ENCODE results near the gene CCL19.

The CCL19 gene

GRCh38 chr9:34716711-34717110 lies 25.6 kb upstream of the CCL19 start:
- TF ChIP-seq, protein P1, sequence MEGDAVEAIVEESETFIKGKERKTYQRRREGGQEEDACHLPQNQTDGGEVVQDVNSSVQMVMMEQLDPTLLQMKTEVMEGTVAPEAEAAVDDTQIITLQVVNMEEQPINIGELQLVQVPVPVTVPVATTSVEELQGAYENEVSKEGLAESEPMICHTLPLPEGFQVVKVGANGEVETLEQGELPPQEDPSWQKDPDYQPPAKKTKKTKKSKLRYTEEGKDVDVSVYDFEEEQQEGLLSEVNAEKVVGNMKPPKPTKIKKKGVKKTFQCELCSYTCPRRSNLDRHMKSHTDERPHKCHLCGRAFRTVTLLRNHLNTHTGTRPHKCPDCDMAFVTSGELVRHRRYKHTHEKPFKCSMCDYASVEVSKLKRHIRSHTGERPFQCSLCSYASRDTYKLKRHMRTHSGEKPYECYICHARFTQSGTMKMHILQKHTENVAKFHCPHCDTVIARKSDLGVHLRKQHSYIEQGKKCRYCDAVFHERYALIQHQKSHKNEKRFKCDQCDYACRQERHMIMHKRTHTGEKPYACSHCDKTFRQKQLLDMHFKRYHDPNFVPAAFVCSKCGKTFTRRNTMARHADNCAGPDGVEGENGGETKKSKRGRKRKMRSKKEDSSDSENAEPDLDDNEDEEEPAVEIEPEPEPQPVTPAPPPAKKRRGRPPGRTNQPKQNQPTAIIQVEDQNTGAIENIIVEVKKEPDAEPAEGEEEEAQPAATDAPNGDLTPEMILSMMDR (conservative IDR thresholded peaks at IDR 0.05; ENCODE audit: low read length): no peak
- TF ChIP-seq EZH2phosphoT487 (IDR thresholded peaks at IDR 0.05; ENCODE audit: borderline replicate concordance): no peak
- Histone ChIP-seq H3K36me3 (ENCODE audit: insufficient read depth, low read length) (no peaks in the 10 kb centered on the region), H3K79me2 (ENCODE audit: insufficient read depth, low read length) (no peaks in the 10 kb centered on the region)

GRCh38 chr9:34715639-34716215 lies 24.7 kb upstream of the CCL19 start:
- no peak for TF ChIP-seq EZH2phosphoT487 (IDR thresholded peaks at IDR 0.05; ENCODE audit: borderline replicate concordance)
- TF ChIP-seq, protein P1 (conservative IDR thresholded peaks at IDR 0.05; ENCODE audit: low read length): no peak
- Histone ChIP-seq H3K27me3 (ENCODE audit: insufficient read depth, low read length, poor library complexity, severe bottlenecking) (no peaks in the 10 kb centered on the region), H3K9ac (ENCODE audit: low read depth, low read length, poor library complexity, severe bottlenecking) (no peak overlapping the region), H2AFZ (ENCODE audit: low read length) (no peak overlapping the region), H3K9me3 (ENCODE audit: insufficient read depth, low read depth, low read length) (no peaks in the 10 kb centered on the region), H4K20me1 (ENCODE audit: insufficient read depth, low read length, poor library complexity, severe bottlenecking) (no peaks in the 10 kb centered on the region), H3K4me1 (ENCODE audit: insufficient read depth, low read length, poor library complexity, severe bottlenecking) (no peaks in the 10 kb centered on the region), H3K79me2 (ENCODE audit: insufficient read depth, low read length) (no peaks in the 10 kb centered on the region), H3K4me2 (ENCODE audit: low read depth, low read length, poor library complexity, severe bottlenecking) (no peak overlapping the region), H3K9me2 (replicated peaks; ENCODE audit: low read depth, low read length) (no peaks in the 10 kb centered on the region), H3K36me3 (ENCODE audit: insufficient read depth, low read length) (no peaks in the 10 kb centered on the region), H3F3A (ENCODE audit: low read depth) (no peaks in the 10 kb centered on the region), H3K4me3 (ENCODE audit: low read length, poor library complexity, severe bottlenecking) (no peak overlapping the region)

More at GRCh38 chr9:34716711-34717110, 25.6 kb upstream of the CCL19 start:
- Histone ChIP-seq H3K4me1 (ENCODE audit: insufficient read depth, low read length, poor library complexity, severe bottlenecking) (no peaks in the 10 kb centered on the region), H3K4me3 (ENCODE audit: low read length, poor library complexity, severe bottlenecking) (no peak overlapping the region), H3K4me2 (ENCODE audit: low read depth, low read length, poor library complexity, severe bottlenecking) (no peak overlapping the region), H3K9me3 (ENCODE audit: insufficient read depth, low read depth, low read length) (no peaks in the 10 kb centered on the region), H3K27me3 (ENCODE audit: insufficient read depth, low read length, poor library complexity, severe bottlenecking) (no peaks in the 10 kb centered on the region), H3K9ac (ENCODE audit: low read depth, low read length, poor library complexity, severe bottlenecking) (no peak overlapping the region), H4K20me1 (ENCODE audit: insufficient read depth, low read length, poor library complexity, severe bottlenecking) (no peaks in the 10 kb centered on the region), H3F3A (ENCODE audit: low read depth) (no peaks in the 10 kb centered on the region), H2AFZ (ENCODE audit: low read length) (no peak overlapping the region), H3K9me2 (replicated peaks; ENCODE audit: low read depth, low read length) (no peaks in the 10 kb centered on the region)

- Histone ChIP-seq H3K27me3 (ENCODE audit: insufficient read depth, low read length, poor library complexity, severe bottlenecking) (no peaks in the 10 kb centered on the region), H3K4me1 (ENCODE audit: insufficient read depth, low read length, poor library complexity, severe bottlenecking) (no peaks in the 10 kb centered on the region), H2AFZ (ENCODE audit: low read length) (no peak overlapping the region), H3K9ac (ENCODE audit: low read depth, low read length, poor library complexity, severe bottlenecking) (no peak overlapping the region), H3K9me3 (ENCODE audit: insufficient read depth, low read depth, low read length) (no peaks in the 10 kb centered on the region), H3K36me3 (ENCODE audit: insufficient read depth, low read length) (no peaks in the 10 kb centered on the region), H3K4me2 (ENCODE audit: low read depth, low read length, poor library complexity, severe bottlenecking) (no peak overlapping the region), H3K9me2 (replicated peaks; ENCODE audit: low read depth, low read length) (no peaks in the 10 kb centered on the region), H3F3A (ENCODE audit: low read depth) (no peaks in the 10 kb centered on the region), H4K20me1 (ENCODE audit: insufficient read depth, low read length, poor library complexity, severe bottlenecking) (no peaks in the 10 kb centered on the region), H3K4me3 (ENCODE audit: low read length, poor library complexity, severe bottlenecking) (no peak overlapping the region), H3K79me2 (ENCODE audit: insufficient read depth, low read length) (no peaks in the 10 kb centered on the region)
- TF ChIP-seq EZH2phosphoT487 (IDR thresholded peaks at IDR 0.05; ENCODE audit: borderline replicate concordance): no peak
- TF ChIP-seq, protein P1 (conservative IDR thresholded peaks at IDR 0.05; ENCODE audit: low read length): no peak
Measured at GRCh38 chr9:34714007-34714406, 22.9 kb upstream of the CCL19 start.

All from Loucy (cell line).